MCF 10A (cell line): Measurements from ENCODE around the gene NOC2L. TPM values are rescaled to one million over a fixed set of nuclear protein-coding genes. Genes with fewer than 3 reads are reported as not detected.

Experiments
- BruUV-seq: library from RNA; stranded (reverse); fragments of 400-500 nt; replicated peaks from 2 replicates; lab custom pipeline; 2021; lab: Mats Ljungman, UMichigan
- CTCF ChIA-PET: fragments of 300-600 bp; sonication (Branson Sonifier 250); formaldehyde crosslinking; extraction: SDS; loops from one replicate; lab custom pipeline; 2021; ENCODE audit warnings: antibody characterized with exemption, inconsistent platforms; lab: Yijun Ruan, JAX
- POLR2A ChIA-PET: fragments of 300-600, 350-650 bp; sonication (Branson Sonifier 250); formaldehyde crosslinking; extraction: SDS; loops from one replicate; lab custom pipeline; 2020; ENCODE audit warnings: antibody characterized with exemption, inconsistent platforms; lab: Yijun Ruan, JAX
- DNase-seq: peaks from one replicate; pipeline ENCODE4 v3.0.0-alpha.2; 2018; ENCODE audit not compliant: unreplicated experiment
- H3K27ac Mint-ChIP-seq: one replicate; pipeline ENCODE4 v1.8.0; 2022; ENCODE audit warnings: mild to moderate bottlenecking, low read depth, mixed read lengths; ENCODE audit not compliant: unreplicated experiment
- H3K27me3 Mint-ChIP-seq: one replicate; pipeline ENCODE4 v1.8.0; 2022; ENCODE audit warnings: mixed read lengths; ENCODE audit not compliant: insufficient read depth, unreplicated experiment
- H3K36me3 Mint-ChIP-seq: one replicate; pipeline ENCODE4 v1.8.0; 2022; ENCODE audit warnings: mild to moderate bottlenecking, moderate library complexity, mixed read lengths; ENCODE audit not compliant: insufficient read depth, unreplicated experiment
- H3K4me1 Mint-ChIP-seq: one replicate; pipeline ENCODE4 v1.8.0; 2022; ENCODE audit warnings: mixed read lengths; ENCODE audit not compliant: insufficient read depth, unreplicated experiment
- H3K4me3 Mint-ChIP-seq: one replicate; pipeline ENCODE4 v1.8.0; 2022; ENCODE audit warnings: mild to moderate bottlenecking, moderate library complexity, mixed read lengths; ENCODE audit not compliant: unreplicated experiment
- H3K9me3 Mint-ChIP-seq: one replicate; pipeline ENCODE4 v1.8.0; 2022; ENCODE audit warnings: mixed read lengths; ENCODE audit not compliant: unreplicated experiment
- intact Hi-C: fragments of 100-400 bp; cut with micrococcal nuclease; formaldehyde crosslinking; loops from 2 replicates; pipeline ENCODE4 v1.14.1; 2022
- total RNA-seq: library from RNA; stranded (reverse); gene quantifications from 2 replicates; pipeline ENCODE4 v1.2.3, GENCODE V29; 2022
- TF ChIP-seq, protein P1 (sequence below): fragments of 200-600 bp; IDR thresholded peaks from one replicate; pipeline ENCODE4 v1.8.0; 2022; ENCODE audit warnings: antibody characterized with exemption, mild to moderate bottlenecking; ENCODE audit not compliant: unreplicated experiment

The NOC2L gene
- total RNA-seq, 1 experiment from 2014 or later: 136 TPM

DNA sequence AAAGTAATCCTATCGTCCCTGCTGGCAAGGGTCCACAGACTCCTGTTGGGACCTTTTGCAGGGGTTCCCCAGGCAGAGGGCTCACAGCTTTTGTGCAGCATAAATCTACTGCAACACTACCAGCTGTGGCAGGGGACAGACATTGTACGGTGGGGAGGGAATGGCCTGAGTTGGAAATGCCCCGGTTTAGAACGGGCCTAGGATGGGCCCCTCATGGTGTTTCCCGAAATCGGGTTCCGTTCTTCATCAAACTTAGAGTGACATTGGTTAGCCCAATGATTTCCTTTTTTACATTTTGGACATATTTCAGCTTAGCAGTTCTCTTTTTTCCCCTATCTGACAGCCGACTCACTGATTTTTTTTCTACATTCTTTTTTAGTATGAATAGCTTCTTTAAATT is 61.8 kb downstream of the NOC2L start:
- H3K36me3 Mint-ChIP-seq: peaks cover 5% of the 10 kb centered on the region
- TF ChIP-seq, protein P1, sequence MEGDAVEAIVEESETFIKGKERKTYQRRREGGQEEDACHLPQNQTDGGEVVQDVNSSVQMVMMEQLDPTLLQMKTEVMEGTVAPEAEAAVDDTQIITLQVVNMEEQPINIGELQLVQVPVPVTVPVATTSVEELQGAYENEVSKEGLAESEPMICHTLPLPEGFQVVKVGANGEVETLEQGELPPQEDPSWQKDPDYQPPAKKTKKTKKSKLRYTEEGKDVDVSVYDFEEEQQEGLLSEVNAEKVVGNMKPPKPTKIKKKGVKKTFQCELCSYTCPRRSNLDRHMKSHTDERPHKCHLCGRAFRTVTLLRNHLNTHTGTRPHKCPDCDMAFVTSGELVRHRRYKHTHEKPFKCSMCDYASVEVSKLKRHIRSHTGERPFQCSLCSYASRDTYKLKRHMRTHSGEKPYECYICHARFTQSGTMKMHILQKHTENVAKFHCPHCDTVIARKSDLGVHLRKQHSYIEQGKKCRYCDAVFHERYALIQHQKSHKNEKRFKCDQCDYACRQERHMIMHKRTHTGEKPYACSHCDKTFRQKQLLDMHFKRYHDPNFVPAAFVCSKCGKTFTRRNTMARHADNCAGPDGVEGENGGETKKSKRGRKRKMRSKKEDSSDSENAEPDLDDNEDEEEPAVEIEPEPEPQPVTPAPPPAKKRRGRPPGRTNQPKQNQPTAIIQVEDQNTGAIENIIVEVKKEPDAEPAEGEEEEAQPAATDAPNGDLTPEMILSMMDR: no peak
- DNase-seq: no peak
- POLR2A ChIA-PET: interaction anchor here (1.1 kb wide), 1 partner anchor 79 kb away, joined by 3 read pairs; no protein-coding TSS in a partner anchor
- peaks cover 38% of the 10 kb centered on the region for H3K27me3 Mint-ChIP-seq
- peaks cover 11% of the 10 kb centered on the region for H3K4me1 Mint-ChIP-seq
- BruUV-seq: no TSS peak
- no peak overlapping the region for H3K4me3 Mint-ChIP-seq
- H3K9me3 Mint-ChIP-seq: no peaks in the 10 kb centered on the region
- CTCF ChIA-PET: interaction anchor here (1.1 kb wide), 1 partner anchor 87 kb away, joined by 3 read pairs; no protein-coding TSS in a partner anchor
- intact Hi-C loops: no loop called here
- no peak overlapping the region for H3K27ac Mint-ChIP-seq

Other genes starting within 250 kb of the NOC2L start
- not detected in 2 replicates for gene SAMD11, start 35.3 kb downstream of the NOC2L start, total RNA-seq
- gene KLHL17, start 1.3 kb upstream of the NOC2L start, total RNA-seq: 15.1 and 18.1 TPM in 2 replicates
- 7.9 and 11.1 TPM in 2 replicates for gene PLEKHN1, start 7.2 kb upstream of the NOC2L start, total RNA-seq
- gene PERM1, start 22.8 kb upstream of the NOC2L start, total RNA-seq: not detected in 2 replicates
- gene HES4, start 40.8 kb upstream of the NOC2L start, total RNA-seq: 42.1 and 42.6 TPM in 2 replicates
- gene ISG15, start 54.2 kb upstream of the NOC2L start, total RNA-seq: 7.4 and 8.8 TPM in 2 replicates
- 286 and 303 TPM in 2 replicates for gene AGRN, start 60.9 kb upstream of the NOC2L start, total RNA-seq
- 0.30 and 0.37 TPM in 2 replicates for gene RNF223, start 115.0 kb upstream of the NOC2L start, total RNA-seq
- 15.7 and 18.6 TPM in 2 replicates for gene C1orf159, start 156.8 kb upstream of the NOC2L start, total RNA-seq
- not detected in 2 replicates for gene TTLL10, start 214.6 kb upstream of the NOC2L start, total RNA-seq
- not detected in 2 replicates for gene TNFRSF18, start 247.3 kb upstream of the NOC2L start, total RNA-seq